T-helper 2 cell treated with Interferon-gamma antibody and Interleukin-4, amounts not matched to agents 5 μg/mL and 100 μg/mL, for 36 hours (primary cell): ENCODE results near the gene TTLL7.
"Not testable (repeated sequence)": the region's sequence is repeated elsewhere in the genome, so short reads cannot be mapped to it uniquely, and the experiment has no call there.

Source experiments
- DNase-seq: peaks from one replicate; pipeline ENCODE4 v3.0.0; 2021; ENCODE audit warnings: low spot score
- H3K27ac Mint-ChIP-seq: one replicate; pipeline ENCODE4 v1.8.0; 2021; ENCODE audit warnings: mild to moderate bottlenecking, mixed read lengths
- H3K27me3 Mint-ChIP-seq: one replicate; pipeline ENCODE4 v1.8.0; 2021; ENCODE audit warnings: low read depth, mixed read lengths
- H3K36me3 Mint-ChIP-seq: one replicate; pipeline ENCODE4 v1.8.0; 2021; ENCODE audit warnings: low read depth, mixed read lengths
- H3K4me1 Mint-ChIP-seq: one replicate; pipeline ENCODE4 v1.8.0; 2021; ENCODE audit warnings: low read depth, mixed read lengths
- H3K4me3 Mint-ChIP-seq: one replicate; pipeline ENCODE4 v1.8.0; 2022; ENCODE audit warnings: mild to moderate bottlenecking, moderate library complexity, mixed read lengths
- H3K9me3 Mint-ChIP-seq: one replicate; pipeline ENCODE4 v1.8.0; 2021; ENCODE audit warnings: mixed read lengths

TTLL7 gene

DNA sequence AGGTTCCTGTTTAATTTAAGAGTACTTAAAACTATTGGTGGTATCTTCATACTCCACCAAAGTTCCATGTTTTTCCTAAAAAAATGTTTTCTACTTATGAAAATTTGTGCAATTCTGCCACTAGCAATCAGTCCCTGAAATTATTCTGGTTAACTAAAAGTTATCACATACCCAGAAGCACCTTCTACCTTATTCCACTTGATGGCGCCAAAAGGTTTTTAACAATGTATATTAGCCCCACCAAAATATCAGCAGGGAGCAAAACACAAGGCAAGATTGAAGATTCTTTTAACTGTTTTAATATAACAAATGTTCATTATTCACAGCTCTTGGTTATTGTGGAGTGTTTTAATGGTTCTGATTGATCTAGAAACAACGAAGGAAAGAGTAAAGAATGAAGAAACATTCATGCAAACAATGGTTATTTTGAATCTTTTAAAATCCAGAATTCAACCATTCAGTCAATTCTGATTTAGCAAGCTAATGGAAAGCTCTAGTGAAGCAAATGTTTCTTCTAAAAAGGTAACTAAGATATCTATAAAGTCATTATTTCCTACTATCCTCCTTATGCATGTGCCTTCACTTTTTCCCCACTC, 67.2 kb downstream of the TTLL7 start:
- no peaks in the 10 kb centered on the region for H3K9me3 Mint-ChIP-seq
- peaks cover 7% of the 10 kb centered on the region for H3K27me3 Mint-ChIP-seq
- no peak overlapping the region for H3K4me3 Mint-ChIP-seq
- no peaks in the 10 kb centered on the region for H3K36me3 Mint-ChIP-seq
- no peaks in the 10 kb centered on the region for H3K4me1 Mint-ChIP-seq
- DNase-seq, result no peak
- no peak overlapping the region for H3K27ac Mint-ChIP-seq

- Mint-ChIP-seq H3K4me3 (no peak overlapping the region), H3K9me3 (no peaks in the 10 kb centered on the region), H3K36me3 (no peaks in the 10 kb centered on the region), H3K27ac (no peak overlapping the region), H3K4me1 (no peaks in the 10 kb centered on the region), H3K27me3 (peaks cover 9% of the 10 kb centered on the region)
- DNase-seq, result no peak
Observed at GRCh38 chr1:83929184-83929583, 69.7 kb downstream of the TTLL7 start.

DNA sequence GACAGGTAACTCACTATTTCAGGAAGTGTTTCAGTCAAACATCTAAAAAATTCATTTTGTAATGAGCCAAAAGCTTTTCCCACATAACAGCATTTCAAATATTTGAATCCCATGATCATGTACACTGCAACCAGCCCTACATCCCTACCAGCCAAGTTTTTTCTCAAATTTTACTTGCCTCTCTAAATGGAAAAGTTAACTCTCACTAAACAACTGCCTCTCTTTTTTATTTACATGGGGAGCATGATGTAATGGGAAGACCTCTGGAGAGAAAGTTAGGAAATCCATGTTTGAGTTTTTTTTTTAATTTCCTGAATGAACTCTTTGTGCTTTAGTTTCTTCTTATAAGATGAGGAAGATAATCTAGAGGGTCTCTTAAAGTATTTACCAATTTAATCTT, 70.5 kb downstream of the TTLL7 start:
- H3K4me3 Mint-ChIP-seq, result no peak overlapping the region
- no peak for DNase-seq
- H3K4me1 Mint-ChIP-seq, result no peaks in the 10 kb centered on the region
- no peaks in the 10 kb centered on the region for H3K9me3 Mint-ChIP-seq
- peaks cover 9% of the 10 kb centered on the region for H3K27me3 Mint-ChIP-seq
- H3K36me3 Mint-ChIP-seq, result no peaks in the 10 kb centered on the region
- H3K27ac Mint-ChIP-seq, result no peak overlapping the region

DNA sequence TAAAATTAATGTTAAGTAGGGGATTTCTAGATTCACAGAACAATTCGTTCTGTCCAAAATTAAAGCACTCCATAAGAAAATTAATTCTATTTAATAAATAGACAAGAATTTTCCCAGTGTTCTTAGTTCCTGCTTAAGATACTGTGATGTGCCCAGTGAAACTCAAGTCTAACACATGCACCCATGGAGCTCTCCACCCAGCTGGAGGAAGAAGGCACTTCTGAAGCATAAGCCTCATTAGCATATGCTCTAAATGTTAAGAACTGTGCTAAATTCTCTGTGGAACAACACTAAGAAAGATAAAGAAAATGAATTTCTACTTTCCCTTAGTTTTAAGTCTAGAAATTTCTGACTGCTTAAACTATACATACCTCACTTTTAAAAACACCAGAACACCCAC, 71.2 kb downstream of the TTLL7 start:
- H3K27ac Mint-ChIP-seq, result no peak overlapping the region
- H3K27me3 Mint-ChIP-seq, result peaks cover 9% of the 10 kb centered on the region

DNA sequence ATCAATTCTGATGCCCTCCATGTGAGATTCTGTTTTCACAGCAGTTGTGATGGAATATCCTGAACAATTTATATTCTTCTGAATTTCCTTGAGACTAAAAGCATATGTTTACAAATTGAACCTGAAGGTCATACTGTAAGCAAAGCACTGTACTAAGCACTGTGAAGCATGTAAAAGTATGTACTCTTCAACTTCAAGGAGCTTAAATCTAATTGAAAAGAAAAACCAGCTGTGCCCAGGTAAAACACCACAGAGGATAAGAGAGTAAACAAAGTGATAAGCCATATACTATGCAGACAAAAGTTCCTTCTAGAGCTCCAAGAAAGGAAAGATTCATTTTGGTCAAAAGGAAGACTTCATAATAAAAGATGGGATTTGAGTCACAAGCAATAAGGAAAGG, 71.9 kb downstream of the TTLL7 start:
- H3K4me3 Mint-ChIP-seq, result no peak overlapping the region
- H3K27ac Mint-ChIP-seq, result no peak overlapping the region
- no peaks in the 10 kb centered on the region for H3K36me3 Mint-ChIP-seq
- peaks cover 10% of the 10 kb centered on the region for H3K27me3 Mint-ChIP-seq
- no peaks in the 10 kb centered on the region for H3K9me3 Mint-ChIP-seq
- no peak for DNase-seq
- no peaks in the 10 kb centered on the region for H3K4me1 Mint-ChIP-seq

More for the DNA sequence above, 71.2 kb downstream of the TTLL7 start:
- Mint-ChIP-seq H3K9me3 (no peaks in the 10 kb centered on the region), H3K36me3 (no peaks in the 10 kb centered on the region), H3K4me1 (no peaks in the 10 kb centered on the region), H3K4me3 (no peak overlapping the region)
- no peak for DNase-seq

GRCh38 chr1:83923553-83923952, 75.4 kb downstream of the TTLL7 start:
- Mint-ChIP-seq H3K9me3 (no peaks in the 10 kb centered on the region), H3K36me3 (no peaks in the 10 kb centered on the region), H3K4me1 (no peaks in the 10 kb centered on the region), H3K4me3 (no peak overlapping the region), H3K27me3 (peaks cover 5% of the 10 kb centered on the region), H3K27ac (no peak overlapping the region)
- no peak for DNase-seq

GRCh38 chr1:83922431-83922830, 76.5 kb downstream of the TTLL7 start:
- no peaks in the 10 kb centered on the region for H3K36me3 Mint-ChIP-seq
- H3K27me3 Mint-ChIP-seq, result peaks cover 5% of the 10 kb centered on the region
- DNase-seq, result no peak
- no peak overlapping the region for H3K27ac Mint-ChIP-seq
- no peaks in the 10 kb centered on the region for H3K4me1 Mint-ChIP-seq
- H3K4me3 Mint-ChIP-seq, result no peak overlapping the region
- H3K9me3 Mint-ChIP-seq, result no peaks in the 10 kb centered on the region

- DNase-seq, result no peak
- Mint-ChIP-seq H3K27ac (no peak overlapping the region), H3K36me3 (no peaks in the 10 kb centered on the region), H3K4me3 (no peak overlapping the region), H3K27me3 (peaks cover 5% of the 10 kb centered on the region), H3K9me3 (no peaks in the 10 kb centered on the region), H3K4me1 (no peaks in the 10 kb centered on the region)
Observed at GRCh38 chr1:83920320-83920719, 78.6 kb downstream of the TTLL7 start.

GRCh38 chr1:83919872-83920271, 79.1 kb downstream of the TTLL7 start:
- Mint-ChIP-seq H3K27ac (no peak overlapping the region), H3K4me1 (no peaks in the 10 kb centered on the region), H3K9me3 (no peaks in the 10 kb centered on the region), H3K36me3 (no peaks in the 10 kb centered on the region), H3K27me3 (peaks cover 4% of the 10 kb centered on the region), H3K4me3 (no peak overlapping the region)
- no peak for DNase-seq

- Mint-ChIP-seq H3K36me3 (no peaks in the 10 kb centered on the region), H3K9me3 (no peaks in the 10 kb centered on the region)
- no peak for DNase-seq
Observed at GRCh38 chr1:83918688-83919285, 80.1 kb downstream of the TTLL7 start.

DNA sequence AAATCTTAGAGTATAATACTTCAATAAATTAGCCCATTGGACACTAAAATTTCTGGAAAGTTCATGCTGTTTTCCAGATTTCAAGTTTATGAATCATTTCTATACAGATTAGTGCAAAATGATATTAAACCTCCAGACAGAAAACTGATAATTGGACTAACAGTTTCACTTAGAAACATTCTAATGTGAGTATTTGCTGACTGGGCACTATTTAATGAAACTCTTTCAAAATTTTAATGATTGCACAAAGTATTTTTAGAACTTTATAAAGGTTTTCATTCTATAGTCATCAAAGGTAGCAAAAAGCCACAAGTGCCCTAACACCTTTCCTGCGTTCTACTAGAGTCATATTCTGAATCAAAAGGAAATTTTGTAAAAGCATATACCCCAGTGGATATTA, 81.0 kb downstream of the TTLL7 start:
- H3K27me3 Mint-ChIP-seq, result peaks cover 12% of the 10 kb centered on the region
- no peaks in the 10 kb centered on the region for H3K4me1 Mint-ChIP-seq
- no peak for DNase-seq
- H3K9me3 Mint-ChIP-seq, result no peaks in the 10 kb centered on the region
- H3K4me3 Mint-ChIP-seq, result no peak overlapping the region
- no peaks in the 10 kb centered on the region for H3K36me3 Mint-ChIP-seq
- H3K27ac Mint-ChIP-seq, result no peak overlapping the region

More at GRCh38 chr1:83918688-83919285, 80.1 kb downstream of the TTLL7 start:
- H3K27ac Mint-ChIP-seq, result no peak overlapping the region
- H3K27me3 Mint-ChIP-seq, result peaks cover 12% of the 10 kb centered on the region
- H3K4me3 Mint-ChIP-seq, result no peak overlapping the region
- no peaks in the 10 kb centered on the region for H3K4me1 Mint-ChIP-seq

- not testable (repeated sequence) for H3K36me3 Mint-ChIP-seq, H3K4me3 Mint-ChIP-seq, H3K4me1 Mint-ChIP-seq, H3K9me3 Mint-ChIP-seq, H3K27me3 Mint-ChIP-seq, DNase-seq, H3K27ac Mint-ChIP-seq
Observed at GRCh38 chr1:83916094-83916493, 82.8 kb downstream of the TTLL7 start.

GRCh38 chr1:83912876-83913275, 86.1 kb downstream of the TTLL7 start:
- Mint-ChIP-seq H3K4me3 (no peak overlapping the region), H3K9me3 (no peaks in the 10 kb centered on the region), H3K27me3 (peaks cover 22% of the 10 kb centered on the region), H3K4me1 (no peaks in the 10 kb centered on the region), H3K27ac (no peak overlapping the region), H3K36me3 (no peaks in the 10 kb centered on the region)
- no peak for DNase-seq

DNA sequence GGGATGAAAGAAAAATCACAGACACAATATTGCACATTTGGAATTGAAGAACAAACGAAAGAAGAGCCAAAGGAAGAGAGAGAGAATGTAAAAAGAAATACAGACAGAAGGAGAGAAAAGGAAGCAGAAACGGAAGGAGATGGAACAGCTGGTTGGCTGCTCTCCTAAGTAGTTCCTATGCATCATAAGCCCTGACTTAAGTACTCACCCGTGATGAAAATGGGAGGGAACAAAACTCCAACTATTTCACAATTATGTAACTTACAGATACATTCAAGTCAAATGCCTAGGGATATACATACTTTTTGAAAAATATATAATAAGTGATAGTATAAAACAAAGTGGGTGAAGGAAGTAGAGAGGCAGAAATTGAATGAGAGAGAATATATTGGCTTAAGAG, 88.5 kb downstream of the TTLL7 start:
- Mint-ChIP-seq H3K4me1 (no peaks in the 10 kb centered on the region), H3K27ac (no peak overlapping the region), H3K9me3 (no peaks in the 10 kb centered on the region), H3K4me3 (no peak overlapping the region), H3K36me3 (no peaks in the 10 kb centered on the region), H3K27me3 (peaks cover 31% of the 10 kb centered on the region)
- no peak for DNase-seq

DNA sequence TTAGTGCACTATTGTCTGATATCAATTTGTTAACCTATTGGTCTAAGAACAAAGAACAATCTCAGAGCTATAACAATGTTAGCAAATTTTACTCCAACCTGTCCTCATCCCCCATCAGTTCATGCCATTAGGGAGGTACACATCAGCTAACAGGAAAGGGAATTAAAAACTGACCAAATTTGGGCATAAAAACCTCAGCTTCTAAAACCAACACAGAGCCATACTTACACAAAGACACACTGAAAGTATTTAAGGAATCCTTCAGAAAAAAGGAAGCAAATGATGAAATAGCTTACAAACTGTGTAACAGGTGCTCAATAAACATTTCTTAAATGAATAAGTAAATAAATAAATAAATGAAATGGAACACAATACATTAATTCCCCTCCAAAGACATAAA, 89.2 kb downstream of the TTLL7 start:
- H3K27ac Mint-ChIP-seq, result no peak overlapping the region

More for the DNA sequence above, 89.2 kb downstream of the TTLL7 start:
- Mint-ChIP-seq H3K9me3 (no peaks in the 10 kb centered on the region), H3K27me3 (peaks cover 28% of the 10 kb centered on the region), H3K4me3 (no peak overlapping the region), H3K4me1 (no peaks in the 10 kb centered on the region), H3K36me3 (no peaks in the 10 kb centered on the region)
- no peak for DNase-seq
